HFFc6 (cell line): ENCODE measurements around the gene ALK. TPM values are rescaled to one million over a fixed set of nuclear protein-coding genes. Genes with fewer than 3 reads are reported as not detected.

ENCODE experiments used
- DNase-seq: peaks from one replicate; pipeline ENCODE4 v3.0.0-alpha.2; 2018
- H3K27ac Mint-ChIP-seq: 2 replicates; pipeline ENCODE4 v1.8.0; 2020; ENCODE audit warnings: mild to moderate bottlenecking, mixed read lengths
- H3K27me3 Mint-ChIP-seq: 2 replicates; pipeline ENCODE4 v1.8.0; 2021; ENCODE audit warnings: mild to moderate bottlenecking, moderate library complexity, mixed read lengths; ENCODE audit not compliant: insufficient read depth
- H3K36me3 Mint-ChIP-seq: 2 replicates; pipeline ENCODE4 v1.8.0; 2021; ENCODE audit warnings: low read depth, mixed read lengths
- H3K4me1 Mint-ChIP-seq: 2 replicates; pipeline ENCODE4 v1.8.0; 2020; ENCODE audit warnings: low read depth, mixed read lengths
- H3K4me3 Mint-ChIP-seq: 2 replicates; pipeline ENCODE4 v1.8.0; 2020; ENCODE audit warnings: mild to moderate bottlenecking, moderate library complexity, mixed read lengths
- H3K9me3 Mint-ChIP-seq: 2 replicates; pipeline ENCODE4 v1.8.0; 2020; ENCODE audit warnings: mild to moderate bottlenecking, mixed read lengths
- CTCF ChIP-seq: fragments of 200-600 bp; sonication (generic); IDR thresholded peaks from 2 replicates; pipeline ENCODE4 v1.5.0; 2021; ENCODE audit warnings: antibody characterized with exemption, mild to moderate bottlenecking
- total RNA-seq, 6 experiments: library from RNA; stranded (reverse); fragmentation: NEBNext Ultra II Directional; extraction: Animal tissue kit (Norgen Biotek cat#: 25700); gene quantifications; 2 replicates in 1 of 6; 3 replicates in 5 of 6; pipeline ENCODE4 v1.2.3, GENCODE V29; 2021

The ALK gene
- total RNA-seq, 6 experiments from 2014 or later, result not detected

GRCh38 chr2:29844713-29845326, 76.6 kb downstream of the ALK start:
- Mint-ChIP-seq H3K36me3 (no peaks in the 10 kb centered on the region), H3K4me3 (no peak overlapping the region), H3K27ac (no peak overlapping the region), H3K9me3 (no peaks in the 10 kb centered on the region), H3K4me1 (no peaks in the 10 kb centered on the region), H3K27me3 (peaks cover 15% of the 10 kb centered on the region)
- DNase-seq, result no peak
- TF ChIP-seq CTCF, result no peak

- TF ChIP-seq CTCF, result peak; percentile 89
- peak; percentile 12 for DNase-seq
- no peak overlapping the region for H3K4me3 Mint-ChIP-seq
- H3K36me3 Mint-ChIP-seq, result no peaks in the 10 kb centered on the region
- no peaks in the 10 kb centered on the region for H3K9me3 Mint-ChIP-seq
- no peaks in the 10 kb centered on the region for H3K4me1 Mint-ChIP-seq
- H3K27ac Mint-ChIP-seq, result no peak overlapping the region
- peaks cover 7% of the 10 kb centered on the region for H3K27me3 Mint-ChIP-seq
Measured at GRCh38 chr2:29841386-29842004, 79.9 kb downstream of the ALK start.

DNA sequence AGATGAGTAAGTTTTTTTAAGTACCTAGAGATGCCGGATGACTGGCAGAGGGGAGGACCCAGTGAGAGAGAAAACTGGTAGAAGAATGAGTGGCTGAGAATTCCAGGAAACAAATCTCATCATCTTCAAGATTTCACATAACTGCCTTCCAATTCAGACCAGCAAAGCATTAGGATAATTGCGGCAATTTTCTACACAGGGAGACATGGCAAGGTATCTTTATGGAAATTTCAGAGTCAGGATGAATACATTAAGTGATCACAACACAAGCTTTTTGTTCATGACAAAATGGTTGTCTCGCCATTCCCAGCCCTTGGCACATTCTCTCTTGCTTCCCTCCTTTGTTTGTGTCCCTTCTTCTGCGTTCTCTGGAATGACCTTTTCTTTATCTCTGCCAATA, 82.1 kb downstream of the ALK start:
- TF ChIP-seq CTCF, result no peak
- no peak overlapping the region for H3K27ac Mint-ChIP-seq
- no peak overlapping the region for H3K4me3 Mint-ChIP-seq

GRCh38 chr2:29837925-29838324, 83.5 kb downstream of the ALK start:
- Mint-ChIP-seq H3K9me3 (no peaks in the 10 kb centered on the region), H3K4me1 (no peaks in the 10 kb centered on the region), H3K4me3 (no peak overlapping the region), H3K36me3 (no peaks in the 10 kb centered on the region), H3K27ac (no peak overlapping the region), H3K27me3 (peaks cover 4% of the 10 kb centered on the region)
- DNase-seq, result no peak
- TF ChIP-seq CTCF, result no peak

More for the DNA sequence above, 82.1 kb downstream of the ALK start:
- Mint-ChIP-seq H3K36me3 (no peaks in the 10 kb centered on the region), H3K9me3 (no peaks in the 10 kb centered on the region), H3K27me3 (peaks cover 7% of the 10 kb centered on the region), H3K4me1 (no peaks in the 10 kb centered on the region)
- DNase-seq, result no peak

- TF ChIP-seq CTCF, result no peak
- Mint-ChIP-seq H3K9me3 (peaks cover 4% of the 10 kb centered on the region; the same call in 1 of the 2 replicates), H3K27ac (no peak overlapping the region), H3K4me3 (no peak overlapping the region), H3K27me3 (peaks cover 3% of the 10 kb centered on the region; the same call in 1 of the 2 replicates), H3K4me1 (no peaks in the 10 kb centered on the region), H3K36me3 (no peaks in the 10 kb centered on the region)
- DNase-seq, result no peak
Measured at GRCh38 chr2:29834624-29835023, 86.8 kb downstream of the ALK start.
